Adipocyte (in vitro differentiated cells): ENCODE data around the gene MRPL20.
"Not testable (repeated sequence)": the region's sequence is repeated elsewhere in the genome, so short reads cannot be mapped to it uniquely, and the experiment has no call there.

ENCODE experiments used
- DNase-seq: peaks from one replicate; pipeline ENCODE4 v3.0.0-alpha.2; 2015; ENCODE audit warnings: low read depth
- H3K27me3 ChIP-seq: replicated peaks from 2 replicates; pipeline ENCODE4 v1.7.0; 2013; ENCODE audit warnings: mild to moderate bottlenecking, low read length, moderate library complexity; ENCODE audit not compliant: control insufficient read depth, insufficient read depth
- H3K36me3 ChIP-seq: 2 replicates; pipeline ENCODE4 v1.7.0; 2013; ENCODE audit warnings: low read length, mild to moderate bottlenecking, moderate library complexity; ENCODE audit not compliant: control insufficient read depth, insufficient read depth, severe bottlenecking
- H3K4me1 ChIP-seq: 2 replicates; pipeline ENCODE4 v1.7.0; 2013; ENCODE audit warnings: mild to moderate bottlenecking, low read length, moderate library complexity; ENCODE audit not compliant: control insufficient read depth, insufficient read depth
- H3K4me3 ChIP-seq: 2 replicates; pipeline ENCODE4 v1.7.0; 2013; ENCODE audit warnings: mild to moderate bottlenecking, low read length, moderate library complexity
- H3K9ac ChIP-seq: 2 replicates; pipeline ENCODE4 v1.7.0; 2013; ENCODE audit warnings: mild to moderate bottlenecking, low read length, moderate library complexity
- H3K9me3 ChIP-seq: 2 replicates; pipeline ENCODE4 v1.7.0; 2013; ENCODE audit warnings: mild to moderate bottlenecking, low read length, moderate library complexity; ENCODE audit not compliant: control insufficient read depth

MRPL20 gene

DNA sequence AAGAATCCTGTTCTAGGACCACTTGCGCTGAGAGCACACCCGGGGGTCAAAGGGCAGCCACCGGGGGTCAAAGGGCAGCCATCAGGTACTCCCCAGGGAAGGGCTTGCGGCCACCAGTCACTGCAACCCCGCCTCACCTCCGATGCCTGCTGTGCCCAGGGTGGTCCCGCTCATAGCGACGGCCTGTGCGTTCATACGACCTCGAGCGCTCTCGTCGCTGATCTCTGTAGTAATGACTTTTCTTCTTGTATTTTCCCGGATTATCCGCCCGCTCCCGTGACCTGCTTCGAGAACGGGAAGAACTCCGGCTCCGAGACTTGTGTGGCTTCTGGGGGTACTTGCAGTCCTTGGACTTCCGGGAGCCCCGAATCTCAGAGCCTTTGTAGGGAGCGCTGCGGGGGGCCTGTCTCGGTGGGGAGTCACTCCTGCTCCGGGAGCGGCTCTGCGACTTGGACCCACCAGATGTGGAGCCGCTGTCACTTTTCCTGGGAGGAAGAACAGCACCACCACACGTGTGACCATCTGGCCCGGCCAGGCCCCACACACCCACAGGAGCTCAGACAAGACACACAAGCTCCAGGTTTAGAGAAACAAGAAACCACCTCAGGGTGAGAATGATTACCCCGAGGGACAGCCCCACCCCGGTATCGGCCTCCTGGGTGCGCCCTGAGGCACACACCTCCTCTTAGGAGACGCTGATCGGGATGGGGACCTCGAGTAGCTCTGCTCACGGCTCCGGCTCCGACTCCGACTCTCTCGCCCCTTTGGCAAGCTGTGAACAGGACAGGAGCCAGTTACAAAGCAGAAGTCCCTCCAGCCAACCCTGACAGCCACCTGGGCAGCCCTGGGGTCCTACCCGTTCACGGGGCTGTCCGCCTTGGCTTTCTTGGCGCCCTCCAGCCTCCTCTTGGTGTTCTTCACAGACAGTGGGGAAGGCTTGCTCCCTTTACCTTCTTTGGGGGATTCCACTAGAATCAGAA, 19.7 kb downstream of the MRPL20 start:
- Histone ChIP-seq H3K36me3 (peaks cover 74% of the 10 kb centered on the region), H3K9ac (no peak overlapping the region), H3K27me3 (no peaks in the 10 kb centered on the region), H3K4me3 (no peak overlapping the region), H3K4me1 (peaks cover 3% of the 10 kb centered on the region), H3K9me3 (no peaks in the 10 kb centered on the region)
- no peak for DNase-seq

- Histone ChIP-seq H3K36me3 (peaks cover 59% of the 10 kb centered on the region), H3K9ac (no peak overlapping the region), H3K4me3 (no peak overlapping the region), H3K27me3 (no peaks in the 10 kb centered on the region), H3K4me1 (peaks cover 3% of the 10 kb centered on the region), H3K9me3 (no peaks in the 10 kb centered on the region)
- no peak for DNase-seq
Observed at GRCh38 chr1:1385931-1386330, 21.2 kb downstream of the MRPL20 start.

DNA sequence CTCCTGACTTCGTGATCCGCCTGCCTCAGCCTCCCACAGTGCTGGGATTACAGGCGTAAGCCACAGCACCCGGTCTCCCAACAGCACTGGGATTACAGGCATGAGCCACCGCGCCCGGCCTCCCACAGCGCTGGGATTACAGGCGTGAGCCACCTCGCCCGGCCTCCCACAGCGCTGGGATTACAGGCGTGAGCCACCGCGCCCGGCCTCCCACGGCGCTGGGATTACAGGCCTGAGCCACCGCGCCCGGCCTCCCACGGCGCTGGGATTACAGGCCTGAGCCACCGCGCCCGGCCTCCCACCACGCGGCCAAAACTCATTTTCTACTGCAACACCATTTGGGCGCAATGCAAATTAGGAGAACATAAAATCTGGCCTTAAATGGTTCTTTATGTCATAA, 21.8 kb downstream of the MRPL20 start:
- H3K9ac ChIP-seq, H3K4me3 ChIP-seq, DNase-seq, H3K4me1 ChIP-seq, H3K9me3 ChIP-seq, H3K27me3 ChIP-seq: not testable (repeated sequence)
- peaks cover 53% of the 10 kb centered on the region for H3K36me3 ChIP-seq

GRCh38 chr1:1381294-1381693, 25.8 kb downstream of the MRPL20 start:
- DNase-seq: no peak
- no peaks in the 10 kb centered on the region for H3K27me3 ChIP-seq
- no peaks in the 10 kb centered on the region for H3K9me3 ChIP-seq
- no peak overlapping the region for H3K4me3 ChIP-seq
- peaks cover 4% of the 10 kb centered on the region for H3K4me1 ChIP-seq
- H3K36me3 ChIP-seq: peaks cover 14% of the 10 kb centered on the region
- no peak overlapping the region for H3K9ac ChIP-seq

- H3K36me3 ChIP-seq: peaks cover 9% of the 10 kb centered on the region
- no peaks in the 10 kb centered on the region for H3K9me3 ChIP-seq
- H3K4me3 ChIP-seq: no peak overlapping the region
- DNase-seq: no peak
- peaks cover 8% of the 10 kb centered on the region for H3K4me1 ChIP-seq
- no peak overlapping the region for H3K9ac ChIP-seq
- no peaks in the 10 kb centered on the region for H3K27me3 ChIP-seq
Observed at GRCh38 chr1:1380860-1381259, 26.2 kb downstream of the MRPL20 start.

- H3K9ac ChIP-seq: no peak overlapping the region
- peaks cover 12% of the 10 kb centered on the region for H3K36me3 ChIP-seq
- DNase-seq: no peak
- H3K4me3 ChIP-seq: no peak overlapping the region
- H3K27me3 ChIP-seq: no peaks in the 10 kb centered on the region
- no peaks in the 10 kb centered on the region for H3K9me3 ChIP-seq
- peaks cover 23% of the 10 kb centered on the region for H3K4me1 ChIP-seq
Observed at GRCh38 chr1:1377540-1378205, 29.4 kb downstream of the MRPL20 start.

- Histone ChIP-seq H3K9me3 (no peaks in the 10 kb centered on the region), H3K27me3 (no peaks in the 10 kb centered on the region), H3K36me3 (peaks cover 12% of the 10 kb centered on the region), H3K9ac (peak overlapping the region; percentile 99), H3K4me3 (peak overlapping the region; percentile 91), H3K4me1 (peaks cover 29% of the 10 kb centered on the region)
- no peak for DNase-seq
Observed at GRCh38 chr1:1376551-1377226, 30.4 kb downstream of the MRPL20 start.

- Histone ChIP-seq H3K27me3 (no peaks in the 10 kb centered on the region), H3K9ac (peak within 1 kb of the TSS; percentile 99), H3K36me3 (peaks cover 12% of the 10 kb centered on the region), H3K4me3 (peak within 1 kb of the TSS; percentile 91), H3K4me1 (peaks cover 41% of the 10 kb centered on the region), H3K9me3 (no peaks in the 10 kb centered on the region)
- DNase-seq: peak; percentile 100
Observed at GRCh38 chr1:1374929-1375662, 32.0 kb downstream of the MRPL20 start, which contains the start of gene AURKAIP1. AURKAIP1 (minus strand) TSS chr1:1375207; CDS start chr1:1374756, 451 bp downstream.

DNA sequence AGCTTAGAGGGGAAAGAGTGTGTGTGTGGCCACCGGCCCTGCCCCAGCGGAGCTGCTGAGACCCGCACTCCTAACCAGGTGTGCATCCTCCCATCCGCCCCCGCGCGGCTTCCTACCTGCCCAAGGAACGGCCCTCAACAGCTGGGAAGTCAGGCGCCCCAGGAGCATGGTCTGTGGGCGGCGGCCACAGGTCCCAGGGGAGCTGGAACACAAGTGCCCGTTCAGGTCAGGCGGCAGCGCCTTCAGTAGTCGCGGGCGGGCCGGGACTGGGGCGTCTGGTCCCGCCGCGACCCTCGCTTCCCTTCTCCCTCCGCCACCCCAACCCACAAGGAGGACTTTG, 32.5 kb downstream of the MRPL20 start:
- H3K4me1 ChIP-seq: peaks cover 41% of the 10 kb centered on the region
- H3K9ac ChIP-seq: peak overlapping the region; percentile 99
- peak; percentile 53 for DNase-seq
- H3K36me3 ChIP-seq: peaks cover 12% of the 10 kb centered on the region
- no peaks in the 10 kb centered on the region for H3K27me3 ChIP-seq
- peak overlapping the region; percentile 91 for H3K4me3 ChIP-seq
- H3K9me3 ChIP-seq: no peaks in the 10 kb centered on the region

DNA sequence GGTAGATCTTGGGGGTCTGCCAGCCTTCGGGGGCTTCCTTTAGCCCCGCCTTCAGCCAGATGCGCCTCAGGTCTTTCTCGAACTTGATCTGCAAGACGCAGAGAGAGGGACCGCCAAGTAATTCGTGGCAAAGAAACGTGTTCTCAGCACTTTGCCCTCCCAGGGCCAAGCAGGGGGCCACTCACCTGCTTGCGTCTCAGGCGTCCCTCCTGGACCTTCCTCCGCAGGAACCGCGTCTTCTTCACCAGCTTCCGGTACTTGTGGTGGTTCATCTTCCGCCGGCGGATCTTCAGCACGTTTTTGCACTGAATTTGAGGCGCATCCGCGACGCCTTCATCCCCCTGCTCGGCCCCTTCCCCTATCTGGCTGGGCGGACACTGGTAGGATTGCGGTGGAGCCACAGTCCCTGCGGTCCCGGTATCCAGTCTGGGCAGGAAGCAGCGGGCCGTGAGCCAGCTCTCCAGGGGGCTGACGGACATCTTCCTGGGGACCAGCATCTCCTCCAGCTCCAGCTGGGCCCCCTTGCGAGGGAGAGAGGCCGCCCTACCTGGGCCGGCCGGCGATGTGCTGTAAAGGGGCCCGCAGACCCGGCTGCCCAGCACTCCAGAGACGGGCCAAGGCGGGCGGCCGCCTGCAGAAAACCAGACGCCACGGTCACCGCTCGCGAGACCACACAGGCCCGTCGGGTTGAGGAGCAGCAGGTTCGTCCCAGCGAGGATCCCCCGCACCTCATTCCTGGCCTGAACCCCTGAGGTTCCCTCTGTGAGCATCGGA, 33.1 kb downstream of the MRPL20 start:
- H3K27me3 ChIP-seq: no peaks in the 10 kb centered on the region
- peak overlapping the region; percentile 91 for H3K4me3 ChIP-seq
- peaks cover 12% of the 10 kb centered on the region for H3K36me3 ChIP-seq
- no peaks in the 10 kb centered on the region for H3K9me3 ChIP-seq
- H3K9ac ChIP-seq: peak overlapping the region; percentile 99
- H3K4me1 ChIP-seq: peaks cover 41% of the 10 kb centered on the region
- DNase-seq: no peak
